ENCODE measurements around the gene HMGB1. TPM values are rescaled to one million over a fixed set of nuclear protein-coding genes. Genes with fewer than 3 reads are reported as not detected.

HMGB1 gene
- total RNA-seq, 1 experiment from 2014 or later: 660 TPM

GRCh38 chr13:30409886-30410704 lies 55.6 kb downstream of the HMGB1 start:
- no peak overlapping the region for H3K4me3 ChIP-seq (ENCODE audit: low read length)
- no peaks in the 10 kb centered on the region for H3K36me3 ChIP-seq (ENCODE audit: insufficient read depth, low read length)
- no peak for DNase-seq
- no peaks in the 10 kb centered on the region for H3K9me3 ChIP-seq (ENCODE audit: low read length)
- no peaks in the 10 kb centered on the region for H3K27me3 ChIP-seq (ENCODE audit: low read length)
- no peak overlapping the region for H3K9ac ChIP-seq (ENCODE audit: low read length)
- H2AFZ ChIP-seq (ENCODE audit: low read length): no peak overlapping the region
- no peak overlapping the region for H3K4me2 ChIP-seq (ENCODE audit: low read depth, low read length, poor library complexity, severe bottlenecking)
- no peaks in the 10 kb centered on the region for H3K9me2 ChIP-seq (replicated peaks; ENCODE audit: insufficient read depth, low read length)
- no peaks in the 10 kb centered on the region for H4K20me1 ChIP-seq (ENCODE audit: insufficient read depth, low read depth, low read length)
- peaks cover 37% of the 10 kb centered on the region for H3K4me1 ChIP-seq (ENCODE audit: low read length)
- no peaks in the 10 kb centered on the region for H3K79me2 ChIP-seq (ENCODE audit: low read length)
- no peak overlapping the region for H3K27ac ChIP-seq (ENCODE audit: low read length)

- Histone ChIP-seq H3K9me2 (replicated peaks; ENCODE audit: insufficient read depth, low read length) (no peaks in the 10 kb centered on the region), H4K20me1 (ENCODE audit: insufficient read depth, low read depth, low read length) (no peaks in the 10 kb centered on the region), H3K79me2 (ENCODE audit: low read length) (no peaks in the 10 kb centered on the region), H3K27ac (ENCODE audit: low read length) (0 out of 2 replicates have a peak overlapping the region, but pooled peaks have one; percentile 19), H3K4me1 (ENCODE audit: low read length) (peaks cover 28% of the 10 kb centered on the region), H3K36me3 (ENCODE audit: insufficient read depth, low read length) (no peaks in the 10 kb centered on the region), H3K27me3 (ENCODE audit: low read length) (no peaks in the 10 kb centered on the region), H3K4me2 (ENCODE audit: low read depth, low read length, poor library complexity, severe bottlenecking) (peak overlapping the region; percentile 37), H3K4me3 (ENCODE audit: low read length) (no peak overlapping the region), H2AFZ (ENCODE audit: low read length) (peak overlapping the region; percentile 91), H3K9me3 (ENCODE audit: low read length) (no peaks in the 10 kb centered on the region), H3K9ac (ENCODE audit: low read length) (peak overlapping the region; percentile 51)
- peak; percentile 97 for DNase-seq
These were observed 57.2 kb downstream of the HMGB1 start for GRCh38 chr13:30408319-30409101.

- H3K9me2 ChIP-seq (replicated peaks; ENCODE audit: insufficient read depth, low read length): no peaks in the 10 kb centered on the region
These were observed 58.8 kb downstream of the HMGB1 start for GRCh38 chr13:30406779-30407416.

More at GRCh38 chr13:30406779-30407416, 58.8 kb downstream of the HMGB1 start:
- no peak overlapping the region for H3K4me2 ChIP-seq (ENCODE audit: low read depth, low read length, poor library complexity, severe bottlenecking)
- H3K9ac ChIP-seq (ENCODE audit: low read length): no peak overlapping the region
- no peak overlapping the region for H3K27ac ChIP-seq (ENCODE audit: low read length)
- no peaks in the 10 kb centered on the region for H4K20me1 ChIP-seq (ENCODE audit: insufficient read depth, low read depth, low read length)
- H3K27me3 ChIP-seq (ENCODE audit: low read length): no peaks in the 10 kb centered on the region
- no peak for DNase-seq
- no peaks in the 10 kb centered on the region for H3K9me3 ChIP-seq (ENCODE audit: low read length)
- H2AFZ ChIP-seq (ENCODE audit: low read length): peak overlapping the region; percentile 52; the same call in 1 of the 2 replicates
- no peaks in the 10 kb centered on the region for H3K79me2 ChIP-seq (ENCODE audit: low read length)
- H3K4me3 ChIP-seq (ENCODE audit: low read length): no peak overlapping the region
- peaks cover 22% of the 10 kb centered on the region for H3K4me1 ChIP-seq (ENCODE audit: low read length)
- H3K36me3 ChIP-seq (ENCODE audit: insufficient read depth, low read length): no peaks in the 10 kb centered on the region

Other genes starting within 250 kb of the HMGB1 start
- gene KATNAL1, start 158.4 kb downstream of the HMGB1 start, total RNA-seq (2014; rRNA removed; shearing (Covaris generic); ENCODE audit: low replicate concordance): 13.4 and 35.6 TPM in 2 replicates
- gene UBE2L5, start 43.4 kb downstream of the HMGB1 start, total RNA-seq (2014; rRNA removed; shearing (Covaris generic); ENCODE audit: low replicate concordance): not detected in 2 replicates
- gene USPL1, start 152.0 kb upstream of the HMGB1 start, total RNA-seq (2014; rRNA removed; shearing (Covaris generic); ENCODE audit: low replicate concordance): 12.8 and 18.4 TPM in 2 replicates

Data from Karpas-422 (cell line).